Measurements from ENCODE around the gene LPP.

DNA sequence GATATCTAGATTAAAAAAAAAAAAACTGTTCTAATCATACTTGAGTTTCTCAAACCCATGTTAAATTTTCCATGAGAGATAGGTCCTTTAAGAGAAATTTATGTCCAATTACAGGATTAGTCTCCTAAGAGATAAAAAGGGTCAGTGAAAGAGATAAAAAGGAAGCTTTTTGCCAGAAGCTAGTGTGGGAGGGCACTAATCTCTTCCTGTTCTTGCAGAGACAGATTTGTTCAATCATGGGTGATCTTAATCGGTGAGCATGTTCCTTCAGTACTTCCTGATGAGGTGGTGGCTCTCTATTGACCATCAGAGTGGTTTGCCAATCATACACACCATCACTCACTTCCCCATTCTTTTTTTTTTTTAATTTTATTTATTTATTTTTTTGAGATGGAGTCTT is 16.9 kb upstream of the LPP start:
- TF ChIP-seq, protein P1, sequence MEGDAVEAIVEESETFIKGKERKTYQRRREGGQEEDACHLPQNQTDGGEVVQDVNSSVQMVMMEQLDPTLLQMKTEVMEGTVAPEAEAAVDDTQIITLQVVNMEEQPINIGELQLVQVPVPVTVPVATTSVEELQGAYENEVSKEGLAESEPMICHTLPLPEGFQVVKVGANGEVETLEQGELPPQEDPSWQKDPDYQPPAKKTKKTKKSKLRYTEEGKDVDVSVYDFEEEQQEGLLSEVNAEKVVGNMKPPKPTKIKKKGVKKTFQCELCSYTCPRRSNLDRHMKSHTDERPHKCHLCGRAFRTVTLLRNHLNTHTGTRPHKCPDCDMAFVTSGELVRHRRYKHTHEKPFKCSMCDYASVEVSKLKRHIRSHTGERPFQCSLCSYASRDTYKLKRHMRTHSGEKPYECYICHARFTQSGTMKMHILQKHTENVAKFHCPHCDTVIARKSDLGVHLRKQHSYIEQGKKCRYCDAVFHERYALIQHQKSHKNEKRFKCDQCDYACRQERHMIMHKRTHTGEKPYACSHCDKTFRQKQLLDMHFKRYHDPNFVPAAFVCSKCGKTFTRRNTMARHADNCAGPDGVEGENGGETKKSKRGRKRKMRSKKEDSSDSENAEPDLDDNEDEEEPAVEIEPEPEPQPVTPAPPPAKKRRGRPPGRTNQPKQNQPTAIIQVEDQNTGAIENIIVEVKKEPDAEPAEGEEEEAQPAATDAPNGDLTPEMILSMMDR (IDR thresholded peaks at IDR 0.05) = no peak
- no peak for TF ChIP-seq POLR2A (IDR thresholded peaks at IDR 0.05)
